Right lung (tissue), 5 donors: ENCODE measurements around the gene SEPHS2. TPM values are rescaled to one million over a fixed set of nuclear protein-coding genes. Genes with fewer than 3 reads are reported as not detected.
"Not testable (repeated sequence)": the region's sequence is repeated elsewhere in the genome, so short reads cannot be mapped to it uniquely, and the experiment has no call there.

Source experiments
- DNase-seq, 2 donors: peaks; one replicate each; pipeline ENCODE4 v3.0.0-alpha.2; 2013
- polyA plus RNA-seq, 5 donors: library from polyadenylated mRNA; unstranded; fragments of 120-200 nt; gene quantifications; one replicate each; pipeline versions ENCODE4 v1.2.1 to v1.2.3, GENCODE V29; 2013; ENCODE audit warnings: inconsistent platforms in 1 of 5, low replicate concordance in 1 of 5; ENCODE audit not compliant: insufficient read length in 5 of 5, insufficient read depth in 1 of 5

The SEPHS2 gene
- polyA plus RNA-seq, 5 donors: 30.6 to 34.1 (median 32.7) TPM

DNA sequence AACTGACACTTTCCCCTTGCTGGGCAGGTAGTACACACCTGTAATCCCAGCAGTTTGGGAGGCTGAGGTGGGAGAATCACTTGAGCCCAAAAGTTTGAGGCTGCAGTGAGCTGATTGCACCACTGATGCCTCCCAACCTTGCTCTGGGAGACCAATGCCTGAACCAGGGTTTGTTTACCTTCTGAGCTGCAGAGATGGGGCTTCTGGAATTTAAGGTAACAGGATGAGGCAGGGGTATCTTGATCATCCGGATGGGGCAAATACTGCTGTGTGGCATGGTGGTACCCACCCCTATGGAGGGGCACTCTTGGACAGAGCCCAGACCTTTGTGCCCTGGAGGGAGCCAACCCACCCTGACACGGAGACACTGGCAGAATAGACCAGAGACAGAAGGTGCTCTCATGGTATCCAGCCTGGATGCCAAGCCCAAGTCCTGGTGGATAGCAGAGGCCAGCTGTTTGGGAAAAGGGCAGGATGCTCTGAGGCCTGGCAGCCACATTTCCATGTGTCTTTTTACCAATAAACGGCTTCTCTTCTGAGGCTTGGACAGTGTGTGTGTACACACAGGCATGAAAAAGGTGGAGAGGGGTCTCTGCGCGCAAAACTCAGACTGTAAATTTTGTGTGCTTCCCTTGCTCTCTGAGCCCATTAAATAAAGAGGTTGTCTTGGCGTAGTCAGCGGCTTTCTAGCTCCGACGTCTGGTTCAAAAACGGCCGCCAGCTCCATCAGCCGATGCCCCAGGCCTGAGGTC lies 46.1 kb downstream of the SEPHS2 start:
- no peak for DNase-seq

DNA sequence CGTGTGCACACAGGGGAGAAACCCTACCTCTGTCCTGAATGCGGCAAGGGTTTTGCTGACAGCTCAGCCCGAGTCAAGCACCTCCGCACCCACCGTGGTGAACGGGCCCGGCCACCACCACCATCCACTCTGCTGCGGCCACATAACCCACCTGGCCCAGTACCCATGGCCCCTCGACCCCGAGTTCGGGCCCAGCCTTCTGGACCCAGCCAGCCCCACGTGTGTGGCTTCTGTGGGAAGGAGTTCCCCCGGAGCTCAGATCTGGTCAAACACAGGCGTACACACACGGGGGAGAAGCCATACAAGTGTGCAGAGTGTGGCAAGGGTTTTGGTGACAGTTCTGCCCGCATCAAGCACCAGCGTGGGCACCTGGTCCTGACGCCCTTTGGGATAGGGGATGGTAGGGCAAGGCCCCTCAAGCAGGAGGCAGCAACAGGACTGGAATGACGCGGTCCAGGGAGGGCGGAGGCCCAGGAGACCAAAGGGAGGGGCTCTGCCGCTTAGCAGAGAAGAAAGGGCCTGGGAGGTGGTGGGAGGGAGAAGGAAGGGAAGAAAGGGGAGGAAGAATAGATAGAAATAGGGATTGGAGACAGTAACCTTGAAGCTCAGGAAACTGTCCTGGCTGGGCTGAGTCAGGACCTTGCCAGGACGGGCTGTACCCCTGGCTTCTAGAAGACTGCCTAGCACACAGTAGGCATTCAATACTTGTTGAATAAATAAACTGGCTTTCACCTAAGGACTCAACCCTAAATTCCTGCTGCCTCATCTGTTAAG lies 46.8 kb downstream of the SEPHS2 start:
- no peak for DNase-seq

DNA sequence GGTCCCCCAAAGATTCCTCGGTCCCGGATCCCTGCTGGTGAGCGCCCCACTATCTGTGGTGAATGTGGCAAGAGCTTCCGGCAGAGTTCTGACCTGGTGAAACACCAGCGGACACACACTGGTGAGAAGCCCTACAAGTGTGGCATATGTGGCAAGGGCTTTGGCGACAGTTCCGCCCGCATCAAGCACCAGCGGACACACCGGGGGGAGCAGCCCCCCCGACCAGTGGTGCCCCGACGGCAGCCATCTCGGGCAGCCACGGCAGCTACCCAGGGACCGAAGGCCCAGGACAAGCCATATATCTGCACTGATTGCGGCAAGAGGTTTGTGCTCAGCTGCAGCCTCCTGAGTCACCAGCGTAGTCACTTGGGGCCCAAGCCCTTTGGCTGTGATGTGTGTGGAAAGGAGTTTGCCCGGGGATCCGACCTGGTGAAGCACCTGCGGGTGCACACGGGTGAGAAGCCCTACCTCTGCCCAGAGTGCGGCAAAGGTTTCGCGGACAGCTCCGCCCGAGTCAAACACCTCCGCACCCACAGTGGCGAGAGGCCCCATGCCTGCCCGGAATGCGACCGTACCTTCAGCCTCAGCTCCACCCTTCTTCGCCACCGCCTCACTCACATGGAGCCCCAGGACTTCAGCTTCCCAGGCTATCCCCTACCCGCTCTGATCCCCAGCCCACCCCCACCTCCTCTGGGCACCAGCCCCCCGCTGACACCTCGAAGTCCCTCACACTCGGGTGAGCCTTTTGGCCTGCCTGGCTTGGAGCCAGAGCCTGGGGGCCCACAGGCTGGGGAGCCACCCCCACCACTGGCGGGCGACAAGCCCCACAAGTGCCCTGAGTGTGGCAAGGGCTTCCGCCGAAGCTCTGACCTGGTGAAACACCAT lies 47.7 kb downstream of the SEPHS2 start:
- DNase-seq: no peak

DNA sequence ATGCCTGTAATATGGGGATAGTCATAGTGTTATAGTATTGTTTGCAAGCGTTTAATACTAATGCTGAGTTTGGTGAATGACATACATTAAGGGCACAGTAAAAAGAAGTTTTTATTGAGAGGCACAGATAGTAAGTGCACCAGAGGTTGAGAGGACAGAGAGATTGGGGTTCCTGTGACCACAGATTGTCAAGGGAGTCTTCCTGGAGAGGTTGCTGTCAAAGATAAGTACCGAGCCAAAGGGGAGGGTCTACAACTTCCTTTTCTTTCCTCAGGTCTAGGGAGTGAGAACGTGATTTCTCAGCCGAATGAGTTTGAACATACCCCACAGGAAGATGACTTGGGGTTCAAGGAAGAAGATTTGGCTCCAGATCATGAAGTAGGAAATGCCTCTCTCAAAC lies 48.6 kb downstream of the SEPHS2 start:
- no peak for DNase-seq

DNA sequence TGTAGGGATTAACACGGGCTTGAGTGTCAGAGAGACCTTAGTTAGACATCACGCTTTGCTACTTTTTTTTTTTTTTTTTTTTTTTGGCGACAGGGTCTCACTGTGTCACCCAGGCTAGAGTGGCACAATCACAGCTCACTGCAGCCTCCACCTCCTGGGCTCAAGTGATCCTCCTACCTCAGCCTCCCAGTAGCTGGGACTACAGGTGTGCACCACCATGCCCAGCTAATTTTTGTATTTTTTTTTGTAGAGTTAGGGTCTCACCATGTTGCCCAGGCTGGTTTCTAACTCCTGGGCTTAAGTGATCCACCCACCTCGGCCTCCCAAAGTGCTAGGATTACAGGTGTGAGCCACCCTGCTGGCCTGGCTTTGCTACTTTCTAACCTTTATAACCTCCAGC lies 49.0 kb downstream of the SEPHS2 start:
- not testable (repeated sequence) for DNase-seq

DNA sequence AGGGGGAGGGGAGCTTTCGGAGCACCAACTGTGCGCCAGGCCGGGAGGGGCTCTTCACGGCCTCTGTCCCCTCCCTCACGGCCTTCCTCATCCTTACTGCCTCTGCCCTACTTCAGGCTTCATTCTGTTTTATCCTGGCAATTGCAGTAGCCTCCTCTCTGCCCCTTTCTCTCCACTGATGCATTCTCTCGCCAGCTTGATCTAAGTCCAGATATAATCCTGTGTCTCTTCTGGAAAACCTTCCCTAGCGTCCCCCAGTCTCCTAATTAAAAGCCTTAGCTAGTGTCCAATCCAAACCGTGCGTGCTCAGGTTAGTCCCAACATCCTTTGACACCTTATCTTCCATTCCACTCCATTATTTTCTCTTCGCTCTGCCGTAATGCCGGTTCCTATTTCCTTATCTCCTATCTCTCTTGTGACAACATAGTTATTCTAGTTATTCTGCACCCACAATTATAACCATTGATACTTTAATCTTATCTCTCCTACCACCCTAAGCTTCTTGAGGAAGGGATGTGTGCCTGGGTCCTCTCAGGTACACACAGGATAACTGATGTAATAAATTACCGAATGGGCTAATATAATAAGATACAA lies 49.6 kb downstream of the SEPHS2 start:
- DNase-seq: no peak

DNA sequence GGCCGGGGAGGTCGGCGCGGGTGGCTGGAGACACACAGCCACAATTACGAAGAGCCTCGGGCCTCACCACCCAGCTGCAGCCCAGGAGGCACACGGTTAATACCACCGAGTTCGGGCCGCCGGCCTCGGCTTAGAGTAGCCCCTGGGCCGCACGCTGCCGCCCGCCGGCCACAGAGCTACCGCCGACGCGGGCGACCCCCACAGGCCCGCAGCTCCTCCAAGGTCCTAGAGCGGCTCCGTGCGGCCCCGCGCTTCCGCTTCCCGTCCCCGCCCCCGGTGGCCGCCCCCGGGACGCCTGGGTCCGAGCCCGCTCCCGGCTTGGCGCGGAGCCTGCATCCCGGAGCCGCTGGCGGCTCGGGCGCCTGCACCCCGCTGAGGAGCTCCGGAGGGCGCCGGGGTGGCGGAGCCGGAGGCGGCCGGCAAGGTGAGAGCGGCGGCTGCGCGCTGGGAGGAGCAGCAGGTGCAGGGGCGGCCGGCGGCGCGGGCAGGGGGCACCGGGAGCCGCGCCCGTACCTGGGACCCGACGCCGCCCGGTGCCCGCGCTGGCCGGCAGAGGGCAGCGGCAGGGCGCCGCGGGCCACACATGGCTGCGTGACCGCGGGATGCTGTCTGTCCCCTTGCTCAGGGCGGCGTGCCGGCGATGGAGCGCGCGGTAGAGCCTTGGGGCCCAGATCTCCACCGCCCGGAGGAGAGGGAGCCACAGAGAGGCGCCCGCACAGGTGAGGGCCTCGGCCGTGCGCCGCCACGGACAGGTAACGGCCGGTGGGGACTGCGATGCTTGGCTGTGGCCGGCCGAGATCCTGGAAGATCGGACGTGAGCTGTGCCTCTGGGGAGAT lies 50.3 kb downstream of the SEPHS2 start, which contains the start of gene ZNF48:
TSS of gene ZNF48 (plus strand) at position 266 of the 837 bp plus-strand sequence. CDS start at position 641, 375 bp downstream.
- DNase-seq: peak; percentile 89

DNA sequence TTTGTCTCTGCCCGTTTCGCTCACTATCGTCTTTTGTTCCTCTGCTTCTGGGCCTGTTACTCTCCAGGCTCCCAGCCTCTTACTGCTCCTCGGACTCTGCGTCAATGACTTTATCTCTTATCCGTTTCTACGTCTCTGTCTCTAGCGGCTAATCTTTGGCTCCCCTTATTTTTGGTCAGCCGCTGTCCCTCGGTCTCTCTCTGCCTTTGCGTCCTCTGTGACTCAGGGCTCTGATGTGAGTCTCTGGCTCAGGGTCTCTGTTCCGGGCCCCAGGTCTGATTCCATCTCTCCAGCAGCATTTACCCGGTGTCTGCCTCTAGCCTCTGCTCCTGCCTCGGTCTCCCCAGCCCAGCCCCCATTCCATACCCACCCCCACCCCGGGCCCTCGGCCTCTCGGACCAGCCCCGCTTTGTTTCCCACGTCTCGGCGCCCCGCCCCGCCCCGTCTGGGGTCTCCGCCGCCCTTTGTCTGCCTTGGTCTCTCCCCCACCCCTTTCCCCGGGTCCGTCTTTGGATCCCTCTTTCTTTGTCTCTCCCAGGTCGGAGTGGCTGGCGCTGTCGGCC lies 51.0 kb downstream of the SEPHS2 start:
- DNase-seq: no peak

Other genes starting within 250 kb of the SEPHS2 start
- gene SULT1A3, start 246.6 kb downstream of the SEPHS2 start, polyA plus RNA-seq: 10 to 100 TPM in 4 of 5 donors, 1 to 10 TPM in 1; 7.7 to 14.7 (median 10.4) TPM
- 10 to 100 TPM; 13.8 to 29.2 (median 21.1) TPM for gene NPIPB13, start 197.4 kb downstream of the SEPHS2 start, polyA plus RNA-seq
- gene CD2BP2, start 90.6 kb downstream of the SEPHS2 start, polyA plus RNA-seq: 10 to 100 TPM; 45.3 to 56.7 (median 49.8) TPM
- 10 to 100 TPM; 23.9 to 43.1 (median 32.6) TPM for gene TBC1D10B, start 75.4 kb downstream of the SEPHS2 start, polyA plus RNA-seq
- gene MYL11, start 71.1 kb downstream of the SEPHS2 start, polyA plus RNA-seq: 100 to 1,000 TPM in 1 of 5 donors, 1 to 10 TPM in 2, under 1 TPM in 1, not detected in 1; 0.24 to 353 (median 6.6) TPM
- 1 to 10 TPM; 2.0 to 4.0 (median 2.7) TPM for gene SEPTIN1, start 63.3 kb downstream of the SEPHS2 start, polyA plus RNA-seq
- 10 to 100 TPM in 1 of 5 donors, 1 to 10 TPM in 4; 6.4 to 10.7 (median 7.8) TPM for gene ZNF48, start 50.5 kb downstream of the SEPHS2 start, polyA plus RNA-seq
- 1 to 10 TPM; 4.2 to 9.7 (median 4.9) TPM for gene ZNF771, start 38.3 kb downstream of the SEPHS2 start, polyA plus RNA-seq
- gene DCTPP1, start 15.8 kb downstream of the SEPHS2 start, polyA plus RNA-seq: 10 to 100 TPM; 27.0 to 53.7 (median 37.8) TPM
- gene ITGAL, start 26.9 kb upstream of the SEPHS2 start, polyA plus RNA-seq: 1 to 10 TPM; 3.5 to 6.6 (median 4.5) TPM
- 10 to 100 TPM; 28.3 to 49.8 (median 35.7) TPM for gene ZNF768, start 80.7 kb upstream of the SEPHS2 start, polyA plus RNA-seq
- 10 to 100 TPM in 1 of 5 donors, 1 to 10 TPM in 4; 7.3 to 10.1 (median 8.8) TPM for gene ZNF747, start 89.0 kb upstream of the SEPHS2 start, polyA plus RNA-seq
- gene ZNF764, start 112.5 kb upstream of the SEPHS2 start, polyA plus RNA-seq: 10 to 100 TPM in 4 of 5 donors, 1 to 10 TPM in 1; 9.8 to 15.3 (median 13.0) TPM
- gene ZNF688, start 125.8 kb upstream of the SEPHS2 start, polyA plus RNA-seq: 10 to 100 TPM; 10.5 to 18.3 (median 11.2) TPM
- 10 to 100 TPM; 22.3 to 29.1 (median 25.2) TPM for gene ZNF785, start 139.8 kb upstream of the SEPHS2 start, polyA plus RNA-seq
- 1 to 10 TPM; 8.3 to 9.9 (median 9.5) TPM for gene ZNF689, start 164.5 kb upstream of the SEPHS2 start, polyA plus RNA-seq
- 10 to 100 TPM; 38.7 to 48.3 (median 43.6) TPM for gene PRR14, start 205.1 kb upstream of the SEPHS2 start, polyA plus RNA-seq
- gene FBRS, start 212.6 kb upstream of the SEPHS2 start, polyA plus RNA-seq: 10 to 100 TPM; 45.0 to 78.2 (median 65.3) TPM